Natural killer cell (primary cell): ENCODE measurements around the gene BAZ2A. TPM values are rescaled to one million over a fixed set of nuclear protein-coding genes. Genes with fewer than 3 reads are reported as not detected.

Experiments
- ATAC-seq, 3 donors: fragments of 150-1000 bp in 2 of 3; fragments of 200-7000 bp in 1 of 3; cut with Tn5 transposase; 1 replicate in 1 of 3; 2 replicates in 2 of 3; pipeline ENCODE4 v1.10.0; 2021; ENCODE audit warnings: mild to moderate bottlenecking in 2 of 3, moderate library complexity in 2 of 3
- DNase-seq, 2 donors: peaks; one replicate each; pipeline versions ENCODE4 v3.0.0 to v3.0.0-alpha.2; 2013 to 2021; ENCODE audit warnings: mixed read lengths in 1 of 2
- H3K27ac ChIP-seq: one replicate; pipeline ENCODE4 v1.5.1; 2013; ENCODE audit warnings: mild to moderate bottlenecking, low read length
- H3K27me3 ChIP-seq: one replicate; pipeline ENCODE4 v1.6.1; 2013; ENCODE audit warnings: low read length; ENCODE audit not compliant: control insufficient read depth, insufficient read depth
- H3K36me3 ChIP-seq: one replicate; pipeline ENCODE4 v1.6.1; 2013; ENCODE audit warnings: low read length; ENCODE audit not compliant: control insufficient read depth, insufficient read depth
- H3K4me1 ChIP-seq: one replicate; pipeline ENCODE4 v1.6.1; 2013; ENCODE audit warnings: low read length; ENCODE audit not compliant: control insufficient read depth, insufficient read depth
- H3K4me3 ChIP-seq: one replicate; pipeline ENCODE4 v1.5.1; 2013; ENCODE audit warnings: low read length
- H3K9me3 ChIP-seq: one replicate; pipeline ENCODE4 v1.6.1; 2013; ENCODE audit warnings: low read length; ENCODE audit not compliant: control insufficient read depth, insufficient read depth
- H3K27ac Mint-ChIP-seq, 2 donors: one replicate each; pipeline ENCODE4 v1.8.0; 2022; ENCODE audit warnings: mild to moderate bottlenecking in 2 of 2, mixed read lengths in 2 of 2, moderate library complexity in 1 of 2
- H3K27me3 Mint-ChIP-seq, 2 donors: one replicate each; pipeline ENCODE4 v1.8.0; 2022; ENCODE audit warnings: low read depth in 2 of 2, mixed read lengths in 2 of 2
- H3K36me3 Mint-ChIP-seq: one replicate; pipeline ENCODE4 v1.8.0; 2022; ENCODE audit warnings: mixed read lengths
- H3K4me1 Mint-ChIP-seq, 2 donors: one replicate each; pipeline ENCODE4 v1.8.0; 2022; ENCODE audit warnings: mixed read lengths in 2 of 2
- H3K4me3 Mint-ChIP-seq: one replicate; pipeline ENCODE4 v1.8.0; 2022; ENCODE audit warnings: mild to moderate bottlenecking, moderate library complexity, mixed read lengths
- H3K9me3 Mint-ChIP-seq, 2 donors: one replicate each; pipeline ENCODE4 v1.8.0; 2022; ENCODE audit warnings: mixed read lengths in 2 of 2
- WGBS: methylation state at CpG from one replicate; pipeline ENCODE4 v1.1.7; 2013; ENCODE audit warnings: missing lambda C conversion rate; ENCODE audit not compliant: insufficient coverage; 5-methylcytosine and 5-hydroxymethylcytosine counted together
- intact Hi-C: fragments of 100-400 bp; cut with micrococcal nuclease; formaldehyde crosslinking; loops from one replicate; pipeline ENCODE4 v1.14.2; 2022
- total RNA-seq, 4 donors: library from RNA; stranded (reverse); fragments of 120-200 nt in 1 of 4; gene quantifications; one replicate each; pipeline versions ENCODE4 v1.2.3 to v1.2.4, GENCODE V29; 2013 to 2022
- TF ChIP-seq, protein P1 (sequence below): fragments of 200-600 bp; IDR thresholded peaks from one replicate; pipeline ENCODE4 v1.8.0; 2022; ENCODE audit warnings: antibody characterized with exemption

The BAZ2A gene
- total RNA-seq, 3 donors from 2014 or later (not counting 1 experiment from before 2014, with no cell fraction given): 320 to 354 (median 325) TPM

DNA sequence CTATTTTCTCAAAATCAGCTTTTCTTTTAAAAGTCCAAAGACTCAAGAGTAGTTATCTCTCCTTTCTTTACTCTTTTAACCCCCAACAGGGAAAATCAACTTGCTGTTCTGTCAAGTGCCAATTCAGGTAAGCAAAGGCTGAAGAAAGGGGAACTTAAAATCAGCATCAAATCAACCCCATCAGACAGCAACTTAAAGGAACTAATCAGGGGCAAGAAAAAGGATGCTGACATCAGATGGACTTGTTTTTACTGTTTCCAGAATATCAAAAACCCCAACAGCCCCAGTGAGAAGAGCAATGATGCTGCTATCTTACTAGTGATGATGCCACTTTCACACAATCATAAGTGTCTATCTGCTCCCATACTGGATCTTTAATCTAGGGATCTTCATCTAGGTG lies 3.4 kb downstream of the BAZ2A start:
- H3K4me1 Mint-ChIP-seq: peaks cover 59 to 64% of the 10 kb centered on the region in 2 donors
- Histone ChIP-seq H3K36me3 (peaks cover 16% of the 10 kb centered on the region), H3K4me1 (peaks cover 30% of the 10 kb centered on the region), H3K4me3 (no peak overlapping the region), H3K27ac (peak overlapping the region; percentile 29), H3K9me3 (no peaks in the 10 kb centered on the region), H3K27me3 (no peaks in the 10 kb centered on the region)
- ATAC-seq: no peak
- intact Hi-C loops: no loop called here
- H3K9me3 Mint-ChIP-seq: no peaks in the 10 kb centered on the region
- no peak overlapping the region for H3K4me3 Mint-ChIP-seq
- peak overlapping the region; percentile 85 for H3K27ac Mint-ChIP-seq
- H3K36me3 Mint-ChIP-seq: no peaks in the 10 kb centered on the region
- peak in 1 of 2 donors; percentile 19 for DNase-seq
- TF ChIP-seq, protein P1, sequence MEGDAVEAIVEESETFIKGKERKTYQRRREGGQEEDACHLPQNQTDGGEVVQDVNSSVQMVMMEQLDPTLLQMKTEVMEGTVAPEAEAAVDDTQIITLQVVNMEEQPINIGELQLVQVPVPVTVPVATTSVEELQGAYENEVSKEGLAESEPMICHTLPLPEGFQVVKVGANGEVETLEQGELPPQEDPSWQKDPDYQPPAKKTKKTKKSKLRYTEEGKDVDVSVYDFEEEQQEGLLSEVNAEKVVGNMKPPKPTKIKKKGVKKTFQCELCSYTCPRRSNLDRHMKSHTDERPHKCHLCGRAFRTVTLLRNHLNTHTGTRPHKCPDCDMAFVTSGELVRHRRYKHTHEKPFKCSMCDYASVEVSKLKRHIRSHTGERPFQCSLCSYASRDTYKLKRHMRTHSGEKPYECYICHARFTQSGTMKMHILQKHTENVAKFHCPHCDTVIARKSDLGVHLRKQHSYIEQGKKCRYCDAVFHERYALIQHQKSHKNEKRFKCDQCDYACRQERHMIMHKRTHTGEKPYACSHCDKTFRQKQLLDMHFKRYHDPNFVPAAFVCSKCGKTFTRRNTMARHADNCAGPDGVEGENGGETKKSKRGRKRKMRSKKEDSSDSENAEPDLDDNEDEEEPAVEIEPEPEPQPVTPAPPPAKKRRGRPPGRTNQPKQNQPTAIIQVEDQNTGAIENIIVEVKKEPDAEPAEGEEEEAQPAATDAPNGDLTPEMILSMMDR: no peak
- no peaks in the 10 kb centered on the region for H3K27me3 Mint-ChIP-seq

DNA sequence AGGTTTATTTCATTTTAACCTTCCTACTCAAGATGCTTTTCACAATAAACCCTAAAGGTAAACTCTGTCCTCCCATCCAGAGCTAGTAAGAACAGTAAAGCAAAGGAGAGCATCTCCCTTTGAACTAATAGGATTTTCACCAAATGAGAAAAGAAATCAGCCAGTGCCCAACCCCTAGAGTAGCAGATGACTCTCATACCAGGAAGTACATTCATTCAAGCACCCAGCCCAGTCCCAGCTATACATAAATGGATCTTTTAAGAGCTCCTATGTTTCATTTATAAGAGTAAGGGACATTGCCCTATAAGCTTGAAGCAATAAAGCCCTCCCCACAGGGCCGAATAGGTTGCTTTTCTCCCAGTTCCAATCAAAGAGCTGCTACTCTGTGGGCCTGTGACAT lies 7.6 kb downstream of the BAZ2A start:
- H3K27ac Mint-ChIP-seq: peak overlapping the region; percentile 63 to 67
- H3K4me1 Mint-ChIP-seq: peaks cover 54 to 55% of the 10 kb centered on the region in 2 donors
- Histone ChIP-seq H3K4me3 (no peak overlapping the region), H3K27ac (no peak overlapping the region), H3K9me3 (no peaks in the 10 kb centered on the region), H3K27me3 (no peaks in the 10 kb centered on the region), H3K36me3 (peaks cover 37% of the 10 kb centered on the region), H3K4me1 (peaks cover 8% of the 10 kb centered on the region)
- TF ChIP-seq, protein P1: no peak
- H3K9me3 Mint-ChIP-seq: no peaks in the 10 kb centered on the region
- H3K36me3 Mint-ChIP-seq: no peaks in the 10 kb centered on the region
- no peaks in the 10 kb centered on the region for H3K27me3 Mint-ChIP-seq
- WGBS: 100% methylated on average over 1 of the region's 1 CpG
- no peak overlapping the region for H3K4me3 Mint-ChIP-seq
- ATAC-seq (no peak), DNase-seq (no peak)
- intact Hi-C loops: no loop called here

GRCh38 chr12:56616925-56617324 lies 13.2 kb downstream of the BAZ2A start:
- Histone ChIP-seq H3K27me3 (no peaks in the 10 kb centered on the region), H3K36me3 (peaks cover 76% of the 10 kb centered on the region), H3K4me1 (no peaks in the 10 kb centered on the region), H3K27ac (no peak overlapping the region), H3K9me3 (no peaks in the 10 kb centered on the region), H3K4me3 (no peak overlapping the region)
- ATAC-seq (no peak), DNase-seq (no peak)
- Mint-ChIP-seq H3K4me3 (no peak overlapping the region), H3K27ac (peak overlapping the region; percentile 41), H3K4me1 (peaks cover 26 to 39% of the 10 kb centered on the region in 2 donors), H3K9me3 (no peaks in the 10 kb centered on the region), H3K27me3 (no peaks in the 10 kb centered on the region), H3K36me3 (peaks cover 32% of the 10 kb centered on the region)
- TF ChIP-seq, protein P1: no peak
- intact Hi-C loops: no loop called here

DNA sequence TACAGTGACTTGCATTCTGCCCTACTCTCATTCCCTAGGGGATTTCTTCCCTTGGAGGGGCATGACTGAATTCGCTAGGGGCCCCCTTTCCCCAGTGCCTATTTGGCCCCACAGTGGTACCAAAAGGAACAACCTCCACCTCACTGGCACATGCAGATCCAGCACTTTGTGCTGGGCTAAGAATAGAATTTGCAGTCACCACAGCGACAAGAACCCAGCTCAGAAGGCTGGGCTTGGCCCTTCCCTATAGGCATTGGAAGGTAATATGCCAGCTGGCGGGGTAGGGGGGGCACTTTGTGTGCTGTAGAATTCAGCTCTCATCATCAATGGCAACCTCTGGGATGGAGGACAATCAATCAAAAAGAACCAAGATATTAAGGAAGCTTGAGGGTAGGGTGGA lies 13.9 kb downstream of the BAZ2A start:
- Histone ChIP-seq H3K27ac (no peak overlapping the region), H3K4me1 (no peaks in the 10 kb centered on the region), H3K27me3 (no peaks in the 10 kb centered on the region), H3K4me3 (no peak overlapping the region), H3K36me3 (peaks cover 83% of the 10 kb centered on the region), H3K9me3 (no peaks in the 10 kb centered on the region)
- DNase-seq (no peak), ATAC-seq (no peak)
- intact Hi-C loops: no loop called here
- H3K4me1 Mint-ChIP-seq: peaks cover 24 to 40% of the 10 kb centered on the region in 2 donors
- no peak overlapping the region for H3K27ac Mint-ChIP-seq
- 97% methylated on average over 3 of the region's 3 CpGs for WGBS
- no peak overlapping the region for H3K4me3 Mint-ChIP-seq
- peaks cover 39% of the 10 kb centered on the region for H3K36me3 Mint-ChIP-seq
- H3K27me3 Mint-ChIP-seq: no peaks in the 10 kb centered on the region
- no peaks in the 10 kb centered on the region for H3K9me3 Mint-ChIP-seq
- TF ChIP-seq, protein P1: no peak
